Measurements from ENCODE around the gene CAND2.

Gene CAND2

DNA sequence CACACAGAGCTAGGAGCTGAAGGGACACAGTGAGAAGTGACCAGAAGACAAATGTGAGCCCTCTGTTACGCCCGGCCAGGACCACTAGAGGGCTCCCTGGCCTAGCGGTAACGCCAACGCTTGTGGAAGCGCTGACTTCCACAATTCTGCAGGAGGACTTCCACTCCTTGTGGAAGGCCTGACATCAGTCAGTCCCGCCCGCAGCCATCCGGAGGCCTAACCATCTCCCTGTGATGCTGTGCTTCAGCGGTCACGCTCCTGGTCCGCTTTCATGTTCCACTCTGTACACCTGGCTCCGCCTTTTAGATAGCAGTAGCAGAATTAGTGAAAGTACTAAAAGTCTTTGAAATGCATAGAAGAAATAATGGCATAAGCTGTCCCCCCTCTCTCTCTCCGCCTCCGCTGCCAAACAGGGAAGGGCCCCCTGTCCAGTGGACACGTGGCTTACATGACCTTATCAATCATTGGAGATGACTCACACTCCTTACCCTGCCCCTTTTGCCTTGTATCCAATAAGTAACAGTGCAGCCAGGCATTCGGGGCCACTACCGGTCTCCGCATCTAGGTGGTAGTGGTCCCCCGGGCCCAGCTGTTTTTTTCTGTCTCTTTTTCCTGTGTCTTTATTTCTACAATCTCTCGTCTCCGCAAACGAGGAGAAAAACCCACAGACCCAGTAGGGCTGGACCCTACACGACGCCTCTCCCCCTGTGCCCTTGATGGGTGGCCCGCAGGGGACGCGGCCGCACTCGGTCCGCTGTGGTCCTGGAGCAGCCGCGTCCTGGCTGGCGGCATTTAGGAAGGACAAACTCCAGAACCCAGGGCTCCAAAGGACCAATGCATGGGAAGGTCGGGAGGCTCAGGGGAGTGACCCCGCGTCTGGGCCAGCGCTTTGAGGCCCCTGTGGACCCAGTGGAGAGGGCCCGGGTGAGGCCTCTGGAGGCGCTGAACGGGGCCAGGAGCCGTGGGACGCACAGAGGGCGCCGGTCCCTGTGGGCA is 71.9 kb downstream of the CAND2 start:
- Histone ChIP-seq H3K4me2 (ENCODE audit: low read depth, low read length, poor library complexity, severe bottlenecking) (peak overlapping the region; percentile 66), H3F3A (ENCODE audit: low read depth) (no peaks in the 10 kb centered on the region), H3K9me3 (ENCODE audit: insufficient read depth, low read depth, low read length) (no peaks in the 10 kb centered on the region; the same call in 1 of the 2 replicates), H4K20me1 (ENCODE audit: insufficient read depth, low read length, poor library complexity, severe bottlenecking) (no peaks in the 10 kb centered on the region), H3K4me3 (ENCODE audit: low read length, poor library complexity, severe bottlenecking) (peak overlapping the region; percentile 55), H3K36me3 (ENCODE audit: insufficient read depth, low read length) (no peaks in the 10 kb centered on the region), H3K9ac (ENCODE audit: low read depth, low read length, poor library complexity, severe bottlenecking) (no peak overlapping the region), H3K79me2 (ENCODE audit: insufficient read depth, low read length) (no peaks in the 10 kb centered on the region), H3K27me3 (ENCODE audit: insufficient read depth, low read length, poor library complexity, severe bottlenecking) (no peaks in the 10 kb centered on the region), H3K9me2 (replicated peaks; ENCODE audit: low read depth, low read length) (no peaks in the 10 kb centered on the region), H3K4me1 (ENCODE audit: insufficient read depth, low read length, poor library complexity, severe bottlenecking) (peaks cover 4% of the 10 kb centered on the region), H2AFZ (ENCODE audit: low read length) (peak overlapping the region; percentile 91)
- TF ChIP-seq, protein P1, sequence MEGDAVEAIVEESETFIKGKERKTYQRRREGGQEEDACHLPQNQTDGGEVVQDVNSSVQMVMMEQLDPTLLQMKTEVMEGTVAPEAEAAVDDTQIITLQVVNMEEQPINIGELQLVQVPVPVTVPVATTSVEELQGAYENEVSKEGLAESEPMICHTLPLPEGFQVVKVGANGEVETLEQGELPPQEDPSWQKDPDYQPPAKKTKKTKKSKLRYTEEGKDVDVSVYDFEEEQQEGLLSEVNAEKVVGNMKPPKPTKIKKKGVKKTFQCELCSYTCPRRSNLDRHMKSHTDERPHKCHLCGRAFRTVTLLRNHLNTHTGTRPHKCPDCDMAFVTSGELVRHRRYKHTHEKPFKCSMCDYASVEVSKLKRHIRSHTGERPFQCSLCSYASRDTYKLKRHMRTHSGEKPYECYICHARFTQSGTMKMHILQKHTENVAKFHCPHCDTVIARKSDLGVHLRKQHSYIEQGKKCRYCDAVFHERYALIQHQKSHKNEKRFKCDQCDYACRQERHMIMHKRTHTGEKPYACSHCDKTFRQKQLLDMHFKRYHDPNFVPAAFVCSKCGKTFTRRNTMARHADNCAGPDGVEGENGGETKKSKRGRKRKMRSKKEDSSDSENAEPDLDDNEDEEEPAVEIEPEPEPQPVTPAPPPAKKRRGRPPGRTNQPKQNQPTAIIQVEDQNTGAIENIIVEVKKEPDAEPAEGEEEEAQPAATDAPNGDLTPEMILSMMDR (conservative IDR thresholded peaks at IDR 0.05; ENCODE audit: low read length): peak; percentile 80
- TF ChIP-seq EZH2phosphoT487 (IDR thresholded peaks at IDR 0.05; ENCODE audit: borderline replicate concordance): no peak

DNA sequence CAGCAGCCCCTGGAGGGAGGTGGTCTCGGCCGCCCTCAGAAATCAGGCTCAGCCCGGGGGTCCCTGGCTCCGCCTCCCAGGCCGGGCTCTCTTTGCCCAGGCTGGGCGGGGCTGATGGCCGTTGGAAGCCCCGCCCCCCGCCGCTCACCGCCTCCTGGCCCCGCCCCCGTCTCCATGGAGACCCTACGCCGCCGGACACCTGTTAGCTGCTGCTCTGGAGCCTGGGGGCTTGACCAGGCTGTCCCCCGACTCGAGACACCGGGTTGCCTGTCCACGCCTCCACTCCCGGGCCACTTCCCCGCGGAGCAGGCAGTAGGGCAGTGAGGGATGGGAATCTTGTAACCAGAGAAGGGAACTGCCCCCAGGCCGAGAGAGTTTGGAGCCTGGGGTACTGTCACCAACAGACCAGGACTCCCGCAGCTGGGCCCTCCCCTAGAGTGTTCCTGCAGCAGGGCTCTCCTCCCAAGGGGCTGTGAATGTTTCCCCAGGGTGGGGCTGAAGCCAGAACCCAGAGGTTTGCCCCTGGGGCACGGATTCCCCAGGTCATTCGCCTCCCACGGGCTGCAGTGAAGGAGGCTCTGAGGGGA is 72.6 kb downstream of the CAND2 start:
- Histone ChIP-seq H2AFZ (ENCODE audit: low read length) (no peak overlapping the region), H3K79me2 (ENCODE audit: insufficient read depth, low read length) (no peaks in the 10 kb centered on the region), H3K9me3 (ENCODE audit: insufficient read depth, low read depth, low read length) (no peaks in the 10 kb centered on the region; the same call in 1 of the 2 replicates), H3K27me3 (ENCODE audit: insufficient read depth, low read length, poor library complexity, severe bottlenecking) (no peaks in the 10 kb centered on the region), H3K4me1 (ENCODE audit: insufficient read depth, low read length, poor library complexity, severe bottlenecking) (peaks cover 4% of the 10 kb centered on the region), H3K36me3 (ENCODE audit: insufficient read depth, low read length) (no peaks in the 10 kb centered on the region), H3F3A (ENCODE audit: low read depth) (no peaks in the 10 kb centered on the region), H4K20me1 (ENCODE audit: insufficient read depth, low read length, poor library complexity, severe bottlenecking) (no peaks in the 10 kb centered on the region), H3K4me2 (ENCODE audit: low read depth, low read length, poor library complexity, severe bottlenecking) (no peak overlapping the region), H3K9ac (ENCODE audit: low read depth, low read length, poor library complexity, severe bottlenecking) (no peak overlapping the region), H3K4me3 (ENCODE audit: low read length, poor library complexity, severe bottlenecking) (no peak overlapping the region), H3K9me2 (replicated peaks; ENCODE audit: low read depth, low read length) (no peaks in the 10 kb centered on the region)
- TF ChIP-seq, protein P1 (conservative IDR thresholded peaks at IDR 0.05; ENCODE audit: low read length): no peak
- TF ChIP-seq EZH2phosphoT487 (IDR thresholded peaks at IDR 0.05; ENCODE audit: borderline replicate concordance): no peak

DNA sequence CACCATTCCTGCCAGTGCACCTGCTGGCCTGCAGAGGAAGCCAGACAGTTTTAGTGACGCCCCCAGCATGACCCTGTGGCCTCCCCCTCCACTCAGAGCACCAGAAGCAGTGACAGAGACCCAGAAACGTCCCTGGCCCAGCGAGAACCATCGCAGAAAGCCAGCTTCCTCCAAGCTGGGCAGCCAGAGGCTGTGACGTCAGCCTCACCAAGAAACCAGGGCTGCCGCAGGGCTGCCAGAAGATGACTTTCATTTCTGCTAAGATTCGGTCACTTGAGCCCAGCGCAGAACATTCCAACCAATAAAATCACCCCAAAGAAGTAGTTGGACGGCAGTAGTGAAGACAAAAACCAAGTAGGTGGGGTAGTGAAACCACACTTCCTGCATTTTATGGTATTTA is 74.5 kb downstream of the CAND2 start:
- Histone ChIP-seq H3K9me2 (replicated peaks; ENCODE audit: low read depth, low read length) (no peaks in the 10 kb centered on the region), H3K9ac (ENCODE audit: low read depth, low read length, poor library complexity, severe bottlenecking) (no peak overlapping the region), H3K4me1 (ENCODE audit: insufficient read depth, low read length, poor library complexity, severe bottlenecking) (peaks cover 4% of the 10 kb centered on the region), H3K27me3 (ENCODE audit: insufficient read depth, low read length, poor library complexity, severe bottlenecking) (no peaks in the 10 kb centered on the region), H3F3A (ENCODE audit: low read depth) (no peaks in the 10 kb centered on the region), H2AFZ (ENCODE audit: low read length) (no peak overlapping the region), H3K36me3 (ENCODE audit: insufficient read depth, low read length) (no peaks in the 10 kb centered on the region), H3K4me2 (ENCODE audit: low read depth, low read length, poor library complexity, severe bottlenecking) (no peak overlapping the region), H3K9me3 (ENCODE audit: insufficient read depth, low read depth, low read length) (no peaks in the 10 kb centered on the region), H3K4me3 (ENCODE audit: low read length, poor library complexity, severe bottlenecking) (no peak overlapping the region), H3K79me2 (ENCODE audit: insufficient read depth, low read length) (no peaks in the 10 kb centered on the region), H4K20me1 (ENCODE audit: insufficient read depth, low read length, poor library complexity, severe bottlenecking) (no peaks in the 10 kb centered on the region)
- TF ChIP-seq EZH2phosphoT487 (IDR thresholded peaks at IDR 0.05; ENCODE audit: borderline replicate concordance): no peak
- TF ChIP-seq, protein P1 (conservative IDR thresholded peaks at IDR 0.05; ENCODE audit: low read length): no peak

Data from Loucy (cell line).